Vagina (tissue), 2 donors: Measurements from ENCODE around the gene GNPAT.

Experiments
- CTCF ChIP-seq, 3 experiments: fragments of 450-650 bp in 2 of 3; fragments of 200-600 bp in 1 of 3; sonication (generic) in 1 of 3; IDR thresholded peaks; one replicate each; pipeline ENCODE4 v1.5.1; 2017 to 2019; ENCODE audit warnings: antibody characterized with exemption in 3 of 3, mild to moderate bottlenecking in 2 of 3, moderate library complexity in 2 of 3
- POLR2A ChIP-seq, 2 donors: fragments of 450-650 bp; IDR thresholded peaks; one replicate each; pipeline ENCODE4 v1.6.1; 2017; ENCODE audit warnings: antibody characterized with exemption in 2 of 2, mild to moderate bottlenecking in 2 of 2, moderate library complexity in 2 of 2

- TF ChIP-seq CTCF (IDR thresholded peaks at IDR 0.05) = no peak
- TF ChIP-seq POLR2A (IDR thresholded peaks at IDR 0.05) = no peak
Measured at GRCh38 chr1:231214918-231215680, 25.9 kb upstream of the GNPAT start.
